ENCODE measurements around the gene DBF4.

DNA sequence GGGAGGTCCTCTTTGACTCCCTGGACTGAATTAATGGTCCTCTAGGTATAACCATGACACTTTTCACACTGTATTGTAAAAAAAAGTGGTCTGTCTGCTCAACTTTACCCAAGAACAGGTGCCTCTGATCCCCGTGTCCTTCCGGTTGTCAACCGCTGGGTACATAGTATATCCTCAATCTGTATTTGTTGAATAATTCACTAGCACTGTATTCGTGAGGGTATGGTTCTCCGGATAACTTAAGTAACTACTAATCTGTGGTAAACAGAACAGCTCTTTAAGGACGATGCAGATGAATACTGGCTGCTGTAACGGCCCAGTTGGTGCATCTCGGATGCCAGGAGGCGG is 57.3 kb downstream of the DBF4 start:
- no peak for TF ChIP-seq EZH2 (IDR thresholded peaks at IDR 0.05; ENCODE audit: low read depth, unreplicated experiment)
- TF ChIP-seq, protein P1, sequence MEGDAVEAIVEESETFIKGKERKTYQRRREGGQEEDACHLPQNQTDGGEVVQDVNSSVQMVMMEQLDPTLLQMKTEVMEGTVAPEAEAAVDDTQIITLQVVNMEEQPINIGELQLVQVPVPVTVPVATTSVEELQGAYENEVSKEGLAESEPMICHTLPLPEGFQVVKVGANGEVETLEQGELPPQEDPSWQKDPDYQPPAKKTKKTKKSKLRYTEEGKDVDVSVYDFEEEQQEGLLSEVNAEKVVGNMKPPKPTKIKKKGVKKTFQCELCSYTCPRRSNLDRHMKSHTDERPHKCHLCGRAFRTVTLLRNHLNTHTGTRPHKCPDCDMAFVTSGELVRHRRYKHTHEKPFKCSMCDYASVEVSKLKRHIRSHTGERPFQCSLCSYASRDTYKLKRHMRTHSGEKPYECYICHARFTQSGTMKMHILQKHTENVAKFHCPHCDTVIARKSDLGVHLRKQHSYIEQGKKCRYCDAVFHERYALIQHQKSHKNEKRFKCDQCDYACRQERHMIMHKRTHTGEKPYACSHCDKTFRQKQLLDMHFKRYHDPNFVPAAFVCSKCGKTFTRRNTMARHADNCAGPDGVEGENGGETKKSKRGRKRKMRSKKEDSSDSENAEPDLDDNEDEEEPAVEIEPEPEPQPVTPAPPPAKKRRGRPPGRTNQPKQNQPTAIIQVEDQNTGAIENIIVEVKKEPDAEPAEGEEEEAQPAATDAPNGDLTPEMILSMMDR (conservative IDR thresholded peaks at IDR 0.05; ENCODE audit: low read depth in 2 of 2), result no peak
- TF ChIP-seq, protein P2, sequence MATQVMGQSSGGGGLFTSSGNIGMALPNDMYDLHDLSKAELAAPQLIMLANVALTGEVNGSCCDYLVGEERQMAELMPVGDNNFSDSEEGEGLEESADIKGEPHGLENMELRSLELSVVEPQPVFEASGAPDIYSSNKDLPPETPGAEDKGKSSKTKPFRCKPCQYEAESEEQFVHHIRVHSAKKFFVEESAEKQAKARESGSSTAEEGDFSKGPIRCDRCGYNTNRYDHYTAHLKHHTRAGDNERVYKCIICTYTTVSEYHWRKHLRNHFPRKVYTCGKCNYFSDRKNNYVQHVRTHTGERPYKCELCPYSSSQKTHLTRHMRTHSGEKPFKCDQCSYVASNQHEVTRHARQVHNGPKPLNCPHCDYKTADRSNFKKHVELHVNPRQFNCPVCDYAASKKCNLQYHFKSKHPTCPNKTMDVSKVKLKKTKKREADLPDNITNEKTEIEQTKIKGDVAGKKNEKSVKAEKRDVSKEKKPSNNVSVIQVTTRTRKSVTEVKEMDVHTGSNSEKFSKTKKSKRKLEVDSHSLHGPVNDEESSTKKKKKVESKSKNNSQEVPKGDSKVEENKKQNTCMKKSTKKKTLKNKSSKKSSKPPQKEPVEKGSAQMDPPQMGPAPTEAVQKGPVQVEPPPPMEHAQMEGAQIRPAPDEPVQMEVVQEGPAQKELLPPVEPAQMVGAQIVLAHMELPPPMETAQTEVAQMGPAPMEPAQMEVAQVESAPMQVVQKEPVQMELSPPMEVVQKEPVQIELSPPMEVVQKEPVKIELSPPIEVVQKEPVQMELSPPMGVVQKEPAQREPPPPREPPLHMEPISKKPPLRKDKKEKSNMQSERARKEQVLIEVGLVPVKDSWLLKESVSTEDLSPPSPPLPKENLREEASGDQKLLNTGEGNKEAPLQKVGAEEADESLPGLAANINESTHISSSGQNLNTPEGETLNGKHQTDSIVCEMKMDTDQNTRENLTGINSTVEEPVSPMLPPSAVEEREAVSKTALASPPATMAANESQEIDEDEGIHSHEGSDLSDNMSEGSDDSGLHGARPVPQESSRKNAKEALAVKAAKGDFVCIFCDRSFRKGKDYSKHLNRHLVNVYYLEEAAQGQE (IDR thresholded peaks at IDR 0.05; ENCODE audit: unreplicated experiment), result no peak
- no peak for TF ChIP-seq JUNB (IDR thresholded peaks at IDR 0.05; ENCODE audit: unreplicated experiment)
- no peak for TF ChIP-seq EZH2phosphoT487 (IDR thresholded peaks at IDR 0.05; ENCODE audit: unreplicated experiment)
- TF ChIP-seq CREB1 (CRISPR knock-in tag; IDR thresholded peaks at IDR 0.05; ENCODE audit: low read depth), result no peak

All from GM23338 (cell line).